GM10266 (cell line): Measurements from ENCODE around the gene AP1M1.

ENCODE experiments used
- DNase-seq: peaks from one replicate; pipeline ENCODE4 v3.0.0; 2012; ENCODE audit errors: extremely low spot score
- TF ChIP-seq, protein P1 (sequence below): IDR thresholded peaks from 2 replicates; pipeline ENCODE4 v1.5.1; 2012; ENCODE audit warnings: mild to moderate bottlenecking, low read depth; ENCODE audit not compliant: control insufficient read depth, insufficient read depth; ENCODE audit errors: missing control alignments

The AP1M1 gene

DNA sequence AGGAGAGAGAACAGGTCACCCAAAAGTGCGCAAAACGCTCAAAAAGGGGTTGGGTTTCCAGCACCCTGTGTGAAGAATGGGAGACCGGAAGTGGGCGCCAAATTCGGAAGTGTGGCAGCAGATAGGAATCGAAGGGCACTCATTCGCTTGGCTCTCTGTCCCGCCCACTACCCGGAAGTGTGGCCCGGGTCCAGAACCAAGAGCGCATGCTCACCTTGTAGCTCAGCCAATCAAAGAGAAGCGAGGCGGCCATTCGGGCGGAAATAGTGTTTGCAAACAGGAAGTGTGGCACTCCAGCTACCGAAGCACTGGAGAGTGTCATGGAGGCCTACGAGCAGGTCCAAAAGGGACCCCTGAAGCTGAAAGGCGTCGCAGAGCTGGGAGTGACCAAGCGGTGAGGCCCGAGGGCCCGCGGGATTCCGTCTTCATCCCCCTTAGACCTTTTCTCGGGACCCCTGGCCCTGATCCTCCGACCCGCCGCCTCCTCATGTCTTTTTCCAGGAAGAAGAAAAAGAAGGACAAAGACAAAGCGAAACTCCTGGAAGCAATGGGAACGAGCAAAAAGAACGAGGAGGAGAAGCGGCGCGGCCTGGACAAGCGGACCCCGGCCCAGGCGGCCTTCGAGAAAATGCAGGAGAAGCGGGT is 12.5 kb upstream of the AP1M1 start, which contains the start of gene FAM32A:
FAM32A (plus strand) TSS at position 288 of the 645 bp plus-strand sequence; CDS start at position 321, 33 bp downstream.
- DNase-seq, result peak; percentile 96
- TF ChIP-seq, protein P1, sequence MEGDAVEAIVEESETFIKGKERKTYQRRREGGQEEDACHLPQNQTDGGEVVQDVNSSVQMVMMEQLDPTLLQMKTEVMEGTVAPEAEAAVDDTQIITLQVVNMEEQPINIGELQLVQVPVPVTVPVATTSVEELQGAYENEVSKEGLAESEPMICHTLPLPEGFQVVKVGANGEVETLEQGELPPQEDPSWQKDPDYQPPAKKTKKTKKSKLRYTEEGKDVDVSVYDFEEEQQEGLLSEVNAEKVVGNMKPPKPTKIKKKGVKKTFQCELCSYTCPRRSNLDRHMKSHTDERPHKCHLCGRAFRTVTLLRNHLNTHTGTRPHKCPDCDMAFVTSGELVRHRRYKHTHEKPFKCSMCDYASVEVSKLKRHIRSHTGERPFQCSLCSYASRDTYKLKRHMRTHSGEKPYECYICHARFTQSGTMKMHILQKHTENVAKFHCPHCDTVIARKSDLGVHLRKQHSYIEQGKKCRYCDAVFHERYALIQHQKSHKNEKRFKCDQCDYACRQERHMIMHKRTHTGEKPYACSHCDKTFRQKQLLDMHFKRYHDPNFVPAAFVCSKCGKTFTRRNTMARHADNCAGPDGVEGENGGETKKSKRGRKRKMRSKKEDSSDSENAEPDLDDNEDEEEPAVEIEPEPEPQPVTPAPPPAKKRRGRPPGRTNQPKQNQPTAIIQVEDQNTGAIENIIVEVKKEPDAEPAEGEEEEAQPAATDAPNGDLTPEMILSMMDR, result no peak

DNA sequence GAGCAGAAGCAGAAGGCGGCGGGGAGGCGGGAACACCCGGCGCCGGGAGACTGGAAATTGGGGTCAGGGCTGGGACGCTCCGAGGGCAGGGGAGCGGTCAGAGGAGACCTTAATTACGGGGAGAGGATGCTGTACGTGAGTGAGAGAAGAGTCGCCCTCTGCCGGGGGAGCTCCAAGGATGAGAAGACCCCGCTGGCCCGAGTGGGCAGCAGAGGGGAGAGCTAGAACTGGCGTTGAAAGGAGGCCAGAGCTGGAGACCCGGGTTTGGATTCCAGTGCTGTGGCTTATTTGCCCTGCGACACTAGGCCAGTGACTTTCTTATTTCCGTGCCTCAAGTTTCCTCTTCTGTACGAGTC is 12.0 kb upstream of the AP1M1 start:
- peak; percentile 42 for DNase-seq
- TF ChIP-seq, protein P1, result peak; percentile 63

DNA sequence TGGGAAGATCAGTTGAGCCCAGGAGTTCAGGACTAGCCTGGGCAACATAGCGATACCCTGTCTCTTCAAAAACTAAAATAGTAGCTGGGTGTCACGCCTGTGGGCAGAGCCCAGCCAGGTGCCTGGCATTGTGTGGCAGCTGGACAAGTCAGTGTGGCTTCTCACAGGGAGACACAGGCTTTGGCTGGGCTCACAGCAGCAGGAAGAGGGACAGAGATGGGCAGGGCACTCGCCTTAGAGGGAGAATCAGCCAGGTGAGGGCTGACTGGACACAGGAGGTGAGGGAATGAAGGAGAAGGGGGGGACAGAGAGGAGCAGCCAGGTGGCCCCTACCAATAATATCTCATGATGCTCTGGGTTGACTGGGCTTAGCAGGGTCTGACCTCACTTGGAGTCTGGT is 9.2 kb upstream of the AP1M1 start:
- TF ChIP-seq, protein P1, result no peak

DNA sequence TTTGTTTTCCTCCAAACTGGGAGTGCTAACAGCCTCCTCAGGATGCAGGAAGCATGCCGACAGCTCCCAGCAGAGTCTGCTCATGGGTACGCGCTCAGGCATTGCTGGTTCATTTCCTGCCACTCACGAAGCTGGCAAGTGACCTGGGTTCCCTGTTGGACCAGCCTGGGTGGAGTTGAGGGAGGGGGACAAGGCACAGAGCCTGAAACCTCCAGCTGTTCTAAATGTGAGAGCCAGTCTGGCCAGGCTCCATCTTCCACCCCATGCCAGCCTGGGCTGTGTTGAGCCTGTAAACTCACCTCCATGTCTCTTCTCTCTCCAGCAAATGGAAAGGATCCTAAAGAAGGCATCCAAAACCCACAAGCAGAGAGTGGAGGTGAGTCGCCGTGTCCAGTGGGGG is 7.5 kb upstream of the AP1M1 start:
- no peak for DNase-seq
- TF ChIP-seq, protein P1, result no peak

More for the DNA sequence above, 9.2 kb upstream of the AP1M1 start:
- no peak for DNase-seq

DNA sequence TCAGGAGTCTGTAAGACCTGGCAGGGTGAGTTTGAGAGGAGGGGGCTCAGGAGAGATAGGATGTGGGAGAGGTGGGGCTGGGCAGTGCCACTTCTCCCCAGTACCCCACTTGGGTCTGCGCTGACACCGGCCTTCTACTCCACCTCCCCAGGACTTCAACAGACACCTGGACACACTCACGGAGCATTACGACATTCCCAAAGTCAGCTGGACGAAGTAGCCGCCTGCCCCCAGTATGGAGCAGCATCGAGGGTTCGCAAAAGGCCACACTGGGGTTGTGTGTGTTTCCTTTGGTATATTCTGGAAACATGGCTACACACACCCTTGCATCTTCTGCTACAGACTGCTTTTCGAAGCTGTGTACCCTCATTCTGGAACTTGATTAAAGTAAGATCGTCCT is 7.0 kb upstream of the AP1M1 start:
- TF ChIP-seq, protein P1, result no peak
- no peak for DNase-seq

DNA sequence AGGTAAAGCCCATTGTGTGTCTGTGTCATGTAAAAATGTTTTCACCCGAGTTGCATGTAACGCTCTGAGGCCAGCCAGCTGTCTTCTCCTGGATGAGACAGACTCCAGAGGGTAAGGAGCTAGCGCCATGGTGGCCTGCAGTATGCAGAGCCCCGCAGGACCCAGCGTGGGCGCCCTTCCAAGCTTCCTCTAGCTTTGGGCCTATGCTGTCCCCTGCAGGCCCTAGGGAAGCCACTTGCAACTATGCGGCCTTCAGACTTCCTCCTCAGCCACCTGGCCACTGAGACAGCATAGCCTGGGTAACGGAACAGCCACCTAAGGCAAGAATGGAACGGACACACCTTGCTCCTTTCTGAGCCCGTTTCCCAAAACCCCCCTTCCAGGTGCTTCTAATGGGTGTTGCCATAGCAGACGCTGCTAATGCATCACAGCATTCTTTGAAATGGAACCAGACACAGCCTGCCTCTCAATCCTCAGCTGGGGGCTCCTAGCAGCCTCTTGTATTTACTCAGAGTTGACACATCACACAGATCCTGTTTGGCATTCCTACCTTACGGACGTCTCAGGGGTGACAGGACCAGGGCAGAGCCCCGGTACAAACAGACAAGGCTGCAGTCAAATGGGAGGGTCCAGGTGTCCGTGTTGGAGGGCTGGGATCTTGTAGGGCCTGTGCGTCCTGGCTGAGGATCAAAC is 6.3 kb upstream of the AP1M1 start:
- DNase-seq, result no peak
- TF ChIP-seq, protein P1, result no peak

DNA sequence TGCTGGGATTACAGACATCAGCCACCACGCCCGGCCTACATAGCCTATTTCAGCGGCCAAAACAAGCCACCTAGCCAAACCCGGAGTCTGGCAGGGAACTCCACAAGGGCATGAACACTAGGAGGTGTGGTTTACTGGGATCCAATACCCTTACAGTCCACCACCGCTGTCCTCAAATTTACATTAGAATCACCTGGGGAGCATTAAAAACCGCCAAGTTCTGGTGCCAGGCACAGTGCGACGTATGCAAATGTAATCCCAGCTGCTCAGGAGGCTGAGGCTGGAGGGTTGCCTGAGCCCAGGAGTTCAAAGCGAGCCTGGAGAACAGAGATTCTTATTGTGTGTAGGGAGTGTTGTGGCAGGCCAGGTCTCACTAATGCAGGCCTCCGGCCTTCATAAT is 4.2 kb upstream of the AP1M1 start:
- TF ChIP-seq, protein P1, result no peak
- no peak for DNase-seq
